LoVo (cell line): ENCODE results near the gene MYH7.
"Not testable (repeated sequence)": the region's sequence is repeated elsewhere in the genome, so short reads cannot be mapped to it uniquely, and the experiment has no call there.

Experiments used
- DNase-seq: peaks from one replicate; pipeline ENCODE4 v3.0.0-alpha.2; 2016; ENCODE audit warnings: low spot score

MYH7 gene

GRCh38 chr14:23386266-23386657 lies 49.2 kb downstream of the MYH7 start:
- not testable (repeated sequence) for DNase-seq

GRCh38 chr14:23385642-23386265 lies 49.7 kb downstream of the MYH7 start:
- no peak for DNase-seq

GRCh38 chr14:23385244-23385641 lies 50.2 kb downstream of the MYH7 start:
- DNase-seq, result no peak

GRCh38 chr14:23384364-23385080 lies 50.9 kb downstream of the MYH7 start:
- no peak for DNase-seq

- no peak for DNase-seq
Observed at GRCh38 chr14:23382731-23383440, 52.6 kb downstream of the MYH7 start.

- no peak for DNase-seq
Observed at GRCh38 chr14:23382276-23382675, 53.2 kb downstream of the MYH7 start.

- DNase-seq, result peak; percentile 93
Observed at GRCh38 chr14:23381871-23382270, 53.6 kb downstream of the MYH7 start.

- no peak for DNase-seq
Observed at GRCh38 chr14:23380976-23381375, 54.5 kb downstream of the MYH7 start.

GRCh38 chr14:23380197-23380914 lies 55.1 kb downstream of the MYH7 start:
- DNase-seq, result no peak

GRCh38 chr14:23379366-23380196 lies 55.9 kb downstream of the MYH7 start:
- DNase-seq, result peak; percentile 51

- no peak for DNase-seq
Observed at GRCh38 chr14:23378612-23379220, 56.7 kb downstream of the MYH7 start.

GRCh38 chr14:23377573-23378563 lies 57.6 kb downstream of the MYH7 start:
- no peak for DNase-seq

- no peak for DNase-seq
Observed at GRCh38 chr14:23377198-23377550, 58.3 kb downstream of the MYH7 start.

- no peak for DNase-seq
Observed at GRCh38 chr14:23376482-23377197, 58.8 kb downstream of the MYH7 start, which contains the start of gene CMTM5. Gene CMTM5 (plus strand): TSS chr14:23377046. CDS start chr14:23377252, 206 bp downstream.

GRCh38 chr14:23375527-23376251 lies 59.8 kb downstream of the MYH7 start:
- DNase-seq, result no peak

- DNase-seq, result no peak
Observed at GRCh38 chr14:23373041-23373440, 62.4 kb downstream of the MYH7 start.

- DNase-seq, result no peak
Observed at GRCh38 chr14:23372509-23372908, 63.0 kb downstream of the MYH7 start, which contains the start of gene IL25. Gene IL25 (plus strand): TSS chr14:23372809.

GRCh38 chr14:23371865-23372264 lies 63.6 kb downstream of the MYH7 start:
- no peak for DNase-seq
